ENCODE data around the gene MVB12B.

The MVB12B gene

GRCh38 chr9:126532951-126533925 is 206.6 kb downstream of the MVB12B start:
- H3K27ac ChIP-seq (replicated peaks; ENCODE audit: low read length), result no peak overlapping the region

DNA sequence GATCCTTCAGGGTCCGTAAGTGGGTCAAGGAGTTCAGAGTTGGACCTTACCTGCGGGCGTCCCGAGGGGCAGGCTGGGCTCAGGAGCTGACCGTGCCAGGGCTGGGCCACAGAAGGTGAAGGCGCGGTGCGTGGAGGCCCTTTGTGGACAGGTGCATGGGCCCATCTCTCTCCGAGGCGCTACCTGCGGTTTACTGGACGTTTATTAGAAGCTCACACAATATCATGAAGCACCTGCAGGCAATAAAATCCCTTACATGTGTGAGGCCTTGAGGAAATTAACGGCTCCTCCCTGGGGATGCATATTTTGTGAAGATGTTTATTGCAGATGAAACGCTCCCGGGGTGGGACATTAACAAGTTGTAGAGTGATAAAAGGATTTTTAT is 207.3 kb downstream of the MVB12B start:
- Histone ChIP-seq H3K9me3 (replicated peaks in 1 of 2; ENCODE audit: control insufficient read depth in 2 of 2, insufficient read depth in 1 of 2, low read depth in 1 of 2, low read length in 2 of 2) (no peaks in the 10 kb centered on the region), H3K14ac (ENCODE audit: low read length) (no peak overlapping the region), H3K4me1 (ENCODE audit: control insufficient read depth in 2 of 2, insufficient read depth in 1 of 2, low read depth in 1 of 2, low read length in 2 of 2) (peaks cover 9 to 18% of the 10 kb centered on the region in 2 donors), H3K4me2 (ENCODE audit: insufficient read depth, low read length, poor library complexity, severe bottlenecking) (no peak overlapping the region), H3K27me3 (ENCODE audit: control insufficient read depth in 3 of 3, insufficient read depth in 3 of 3, low read depth in 1 of 3, low read length in 3 of 3) (peaks cover 0 to 69% (median 2%) of the 10 kb centered on the region in 3 experiments), H2BK5ac (ENCODE audit: low read length) (no peak overlapping the region), H4K8ac (ENCODE audit: low read depth, low read length) (no peak overlapping the region), H2AFZ (ENCODE audit: low read length) (no peak overlapping the region), H3K4me3 (ENCODE audit: low read length in 2 of 2) (no peak overlapping the region), H3K9ac (ENCODE audit: low read depth, low read length, poor library complexity) (no peak overlapping the region), H4K91ac (ENCODE audit: low read depth, low read length, poor library complexity) (no peak overlapping the region), H3K27ac (replicated peaks; ENCODE audit: low read length) (no peak overlapping the region), H2BK15ac (ENCODE audit: low read length) (peak overlapping the region; percentile 82), H2AK5ac (ENCODE audit: low read depth, low read length) (peak overlapping the region; percentile 72), H3K79me1 (ENCODE audit: low read depth, low read length) (no peaks in the 10 kb centered on the region), H3K4ac (ENCODE audit: low read length) (no peak overlapping the region), H3K18ac (ENCODE audit: low read length) (peak overlapping the region; percentile 72), H3K36me3 (replicated peaks in 1 of 2; ENCODE audit: control insufficient read depth in 2 of 2, insufficient read depth in 2 of 2, low read length in 2 of 2) (no peaks in the 10 kb centered on the region), H3K23ac (ENCODE audit: low read depth, low read length, poor library complexity) (no peak overlapping the region), H2BK120ac (ENCODE audit: low read depth, low read length) (no peak overlapping the region), H2BK12ac (ENCODE audit: low read length) (peak overlapping the region; percentile 33)
- DNase-seq (ENCODE audit: low spot score), result no peak
- no CpG with 5 or more reads among the region's 15 CpGs for WGBS, 2 donors (ENCODE audit: extremely low coverage in 2 of 2, insufficient read length in 2 of 2, insufficient replicate concordance in 1 of 2)

More at GRCh38 chr9:126532951-126533925, 206.6 kb downstream of the MVB12B start:
- H3K27me3 ChIP-seq (ENCODE audit: control insufficient read depth in 3 of 3, insufficient read depth in 3 of 3, low read depth in 1 of 3, low read length in 3 of 3), result peaks cover 0 to 66% (median 2%) of the 10 kb centered on the region in 3 experiments
- H3K4me3 ChIP-seq (ENCODE audit: low read length in 2 of 2), result no peak overlapping the region
- WGBS, 2 donors (ENCODE audit: extremely low coverage in 2 of 2, insufficient read length in 2 of 2, insufficient replicate concordance in 1 of 2), result no CpG with 5 or more reads among the region's 24 CpGs
- H3K9me3 ChIP-seq (replicated peaks in 1 of 2; ENCODE audit: control insufficient read depth in 2 of 2, insufficient read depth in 1 of 2, low read depth in 1 of 2, low read length in 2 of 2), result no peaks in the 10 kb centered on the region
- no peaks in the 10 kb centered on the region for H3K36me3 ChIP-seq (replicated peaks in 1 of 2; ENCODE audit: control insufficient read depth in 2 of 2, insufficient read depth in 2 of 2, low read length in 2 of 2)
- H4K8ac ChIP-seq (ENCODE audit: low read depth, low read length), result no peak overlapping the region
- no peak overlapping the region for H3K9ac ChIP-seq (ENCODE audit: low read depth, low read length, poor library complexity)
- peak overlapping the region; percentile 82 for H2BK15ac ChIP-seq (ENCODE audit: low read length)
- H2AFZ ChIP-seq (ENCODE audit: low read length), result no peak overlapping the region
- no peak overlapping the region for H3K4me2 ChIP-seq (ENCODE audit: insufficient read depth, low read length, poor library complexity, severe bottlenecking)
- no peak overlapping the region for H3K14ac ChIP-seq (ENCODE audit: low read length)
- no peaks in the 10 kb centered on the region for H3K79me1 ChIP-seq (ENCODE audit: low read depth, low read length)
- peaks cover 9 to 21% of the 10 kb centered on the region in 2 donors for H3K4me1 ChIP-seq (ENCODE audit: control insufficient read depth in 2 of 2, insufficient read depth in 1 of 2, low read depth in 1 of 2, low read length in 2 of 2)
- H4K91ac ChIP-seq (ENCODE audit: low read depth, low read length, poor library complexity), result no peak overlapping the region
- peak overlapping the region; percentile 13 for H2BK120ac ChIP-seq (ENCODE audit: low read depth, low read length)
- H2BK5ac ChIP-seq (ENCODE audit: low read length), result peak overlapping the region; percentile 14
- no peak overlapping the region for H3K23ac ChIP-seq (ENCODE audit: low read depth, low read length, poor library complexity)
- peak overlapping the region; percentile 62 for H3K18ac ChIP-seq (ENCODE audit: low read length)
- no peak for DNase-seq (ENCODE audit: low spot score)
- H2AK5ac ChIP-seq (ENCODE audit: low read depth, low read length), result peak overlapping the region; percentile 73
- H2BK12ac ChIP-seq (ENCODE audit: low read length), result peak overlapping the region; percentile 66
- H3K4ac ChIP-seq (ENCODE audit: low read length), result no peak overlapping the region

GRCh38 chr9:126534431-126535186 is 208.0 kb downstream of the MVB12B start:
- Histone ChIP-seq H3K27ac (replicated peaks; ENCODE audit: low read length) (no peak overlapping the region), H2BK12ac (ENCODE audit: low read length) (no peak overlapping the region), H3K4me2 (ENCODE audit: insufficient read depth, low read length, poor library complexity, severe bottlenecking) (no peak overlapping the region), H2AK5ac (ENCODE audit: low read depth, low read length) (no peak overlapping the region), H3K79me1 (ENCODE audit: low read depth, low read length) (no peaks in the 10 kb centered on the region), H3K4ac (ENCODE audit: low read length) (no peak overlapping the region), H3K14ac (ENCODE audit: low read length) (no peak overlapping the region), H3K9me3 (replicated peaks in 1 of 2; ENCODE audit: control insufficient read depth in 2 of 2, insufficient read depth in 1 of 2, low read depth in 1 of 2, low read length in 2 of 2) (no peaks in the 10 kb centered on the region), H2BK120ac (ENCODE audit: low read depth, low read length) (no peak overlapping the region), H3K36me3 (replicated peaks in 1 of 2; ENCODE audit: control insufficient read depth in 2 of 2, insufficient read depth in 2 of 2, low read length in 2 of 2) (no peaks in the 10 kb centered on the region), H3K9ac (ENCODE audit: low read depth, low read length, poor library complexity) (no peak overlapping the region), H3K4me1 (ENCODE audit: control insufficient read depth in 2 of 2, insufficient read depth in 1 of 2, low read depth in 1 of 2, low read length in 2 of 2) (peaks cover 4 to 14% of the 10 kb centered on the region in 2 donors), H3K27me3 (ENCODE audit: control insufficient read depth in 3 of 3, insufficient read depth in 3 of 3, low read depth in 1 of 3, low read length in 3 of 3) (peaks cover 0 to 73% (median 2%) of the 10 kb centered on the region in 3 experiments), H4K91ac (ENCODE audit: low read depth, low read length, poor library complexity) (no peak overlapping the region), H2BK15ac (ENCODE audit: low read length) (no peak overlapping the region), H3K23ac (ENCODE audit: low read depth, low read length, poor library complexity) (no peak overlapping the region), H2BK5ac (ENCODE audit: low read length) (no peak overlapping the region), H4K8ac (ENCODE audit: low read depth, low read length) (no peak overlapping the region), H3K18ac (ENCODE audit: low read length) (peak overlapping the region; percentile 27), H2AFZ (ENCODE audit: low read length) (no peak overlapping the region), H3K4me3 (ENCODE audit: low read length in 2 of 2) (no peak overlapping the region)
- no CpG with 5 or more reads among the region's 23 CpGs for WGBS, 2 donors (ENCODE audit: extremely low coverage in 2 of 2, insufficient read length in 2 of 2, insufficient replicate concordance in 1 of 2)
- DNase-seq (ENCODE audit: low spot score), result no peak

DNA sequence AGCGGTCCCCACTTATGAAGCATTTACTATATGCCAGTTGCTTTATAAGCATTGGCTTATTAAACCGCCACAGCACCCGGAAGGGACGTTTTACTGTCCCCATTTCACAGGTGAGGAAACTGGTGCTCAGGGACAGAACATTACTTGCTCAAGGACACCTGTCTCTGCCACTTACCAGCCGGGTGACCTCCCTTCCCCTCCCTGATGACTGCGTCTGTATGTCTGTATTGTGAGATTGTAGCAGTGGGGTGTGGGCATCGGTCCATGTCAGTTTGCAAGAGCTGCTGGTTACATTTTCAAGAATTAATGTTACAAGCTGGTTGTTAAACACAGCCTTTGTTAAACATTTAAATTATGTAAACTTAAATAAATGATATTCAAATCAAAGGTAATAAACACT is 209.5 kb downstream of the MVB12B start:
- H2BK15ac ChIP-seq (ENCODE audit: low read length), result no peak overlapping the region
- H3K27ac ChIP-seq (replicated peaks; ENCODE audit: low read length), result no peak overlapping the region
- no peak overlapping the region for H2AK5ac ChIP-seq (ENCODE audit: low read depth, low read length)
- H3K23ac ChIP-seq (ENCODE audit: low read depth, low read length, poor library complexity), result no peak overlapping the region
- no peak for DNase-seq (ENCODE audit: low spot score)
- no peak overlapping the region for H2BK120ac ChIP-seq (ENCODE audit: low read depth, low read length)
- WGBS, 2 donors (ENCODE audit: extremely low coverage in 2 of 2, insufficient read length in 2 of 2, insufficient replicate concordance in 1 of 2), result no CpG with 5 or more reads among the region's 7 CpGs
- no peak overlapping the region for H2BK5ac ChIP-seq (ENCODE audit: low read length)
- H3K4me3 ChIP-seq (ENCODE audit: low read length in 2 of 2), result no peak overlapping the region
- peaks cover 0 to 12% of the 10 kb centered on the region in 2 donors for H3K4me1 ChIP-seq (ENCODE audit: control insufficient read depth in 2 of 2, insufficient read depth in 1 of 2, low read depth in 1 of 2, low read length in 2 of 2)
- H2AFZ ChIP-seq (ENCODE audit: low read length), result no peak overlapping the region
- H3K4ac ChIP-seq (ENCODE audit: low read length), result no peak overlapping the region
- no peaks in the 10 kb centered on the region for H3K79me1 ChIP-seq (ENCODE audit: low read depth, low read length)
- H3K9ac ChIP-seq (ENCODE audit: low read depth, low read length, poor library complexity), result no peak overlapping the region
- H3K18ac ChIP-seq (ENCODE audit: low read length), result no peak overlapping the region
- no peak overlapping the region for H3K4me2 ChIP-seq (ENCODE audit: insufficient read depth, low read length, poor library complexity, severe bottlenecking)
- no peak overlapping the region for H4K8ac ChIP-seq (ENCODE audit: low read depth, low read length)
- no peak overlapping the region for H4K91ac ChIP-seq (ENCODE audit: low read depth, low read length, poor library complexity)
- H3K36me3 ChIP-seq (replicated peaks in 1 of 2; ENCODE audit: control insufficient read depth in 2 of 2, insufficient read depth in 2 of 2, low read length in 2 of 2), result no peaks in the 10 kb centered on the region
- H3K14ac ChIP-seq (ENCODE audit: low read length), result no peak overlapping the region
- H3K27me3 ChIP-seq (ENCODE audit: control insufficient read depth in 3 of 3, insufficient read depth in 3 of 3, low read depth in 1 of 3, low read length in 3 of 3), result peaks cover 0 to 69% (median 2%) of the 10 kb centered on the region in 3 experiments
- no peak overlapping the region for H2BK12ac ChIP-seq (ENCODE audit: low read length)
- H3K9me3 ChIP-seq (replicated peaks in 1 of 2; ENCODE audit: control insufficient read depth in 2 of 2, insufficient read depth in 1 of 2, low read depth in 1 of 2, low read length in 2 of 2), result no peaks in the 10 kb centered on the region

Data from neuronal stem cell (in vitro differentiated cells).